ENCODE measurements around the gene BCAS3.

The BCAS3 gene

GRCh38 chr17:60773552-60773951 lies 95.9 kb downstream of the BCAS3 start:
- H3K4me3 ChIP-seq (ENCODE audit: low read length) = no peak overlapping the region
- DNase-seq (ENCODE audit: low read depth) = no peak
- no peak for TF ChIP-seq CTCF (IDR thresholded peaks at IDR 0.05; ENCODE audit: insufficient read depth, low read depth, low read length, missing control alignments)

- TF ChIP-seq CTCF (IDR thresholded peaks at IDR 0.05; ENCODE audit: insufficient read depth, low read depth, low read length, missing control alignments) = no peak
Observed at GRCh38 chr17:60781880-60782412, 104.3 kb downstream of the BCAS3 start.

GRCh38 chr17:60782742-60783141 lies 105.1 kb downstream of the BCAS3 start:
- TF ChIP-seq CTCF (IDR thresholded peaks at IDR 0.05; ENCODE audit: insufficient read depth, low read depth, low read length, missing control alignments) = no peak
- H3K4me3 ChIP-seq (ENCODE audit: low read length) = no peak overlapping the region
- DNase-seq (ENCODE audit: low read depth) = no peak

More at GRCh38 chr17:60781880-60782412, 104.3 kb downstream of the BCAS3 start:
- no peak for DNase-seq (ENCODE audit: low read depth)
- H3K4me3 ChIP-seq (ENCODE audit: low read length) = no peak overlapping the region

GRCh38 chr17:60790205-60790604 lies 112.6 kb downstream of the BCAS3 start:
- DNase-seq (ENCODE audit: low read depth) = no peak
- no peak for TF ChIP-seq CTCF (IDR thresholded peaks at IDR 0.05; ENCODE audit: insufficient read depth, low read depth, low read length, missing control alignments)
- H3K4me3 ChIP-seq (ENCODE audit: low read length) = no peak overlapping the region

GRCh38 chr17:60792250-60792898 lies 114.7 kb downstream of the BCAS3 start:
- TF ChIP-seq CTCF (IDR thresholded peaks at IDR 0.05; ENCODE audit: insufficient read depth, low read depth, low read length, missing control alignments) = no peak
- no peak for DNase-seq (ENCODE audit: low read depth)
- no peak overlapping the region for H3K4me3 ChIP-seq (ENCODE audit: low read length)

- H3K4me3 ChIP-seq (ENCODE audit: low read length) = no peak overlapping the region
- TF ChIP-seq CTCF (IDR thresholded peaks at IDR 0.05; ENCODE audit: insufficient read depth, low read depth, low read length, missing control alignments) = no peak
- no peak for DNase-seq (ENCODE audit: low read depth)
Observed at GRCh38 chr17:60798576-60798975, 120.9 kb downstream of the BCAS3 start.

GRCh38 chr17:60802377-60802776 lies 124.7 kb downstream of the BCAS3 start:
- TF ChIP-seq CTCF (IDR thresholded peaks at IDR 0.05; ENCODE audit: insufficient read depth, low read depth, low read length, missing control alignments) = no peak
- no peak overlapping the region for H3K4me3 ChIP-seq (ENCODE audit: low read length)
- no peak for DNase-seq (ENCODE audit: low read depth)
